ENCODE results near the gene ZDBF2. TPM values are rescaled to one million over a fixed set of nuclear protein-coding genes. Genes with fewer than 3 reads are reported as not detected.

The ZDBF2 gene
- total RNA-seq, 4 donors from 2014 or later, result 10.6 to 14.0 (median 12.1) TPM

DNA sequence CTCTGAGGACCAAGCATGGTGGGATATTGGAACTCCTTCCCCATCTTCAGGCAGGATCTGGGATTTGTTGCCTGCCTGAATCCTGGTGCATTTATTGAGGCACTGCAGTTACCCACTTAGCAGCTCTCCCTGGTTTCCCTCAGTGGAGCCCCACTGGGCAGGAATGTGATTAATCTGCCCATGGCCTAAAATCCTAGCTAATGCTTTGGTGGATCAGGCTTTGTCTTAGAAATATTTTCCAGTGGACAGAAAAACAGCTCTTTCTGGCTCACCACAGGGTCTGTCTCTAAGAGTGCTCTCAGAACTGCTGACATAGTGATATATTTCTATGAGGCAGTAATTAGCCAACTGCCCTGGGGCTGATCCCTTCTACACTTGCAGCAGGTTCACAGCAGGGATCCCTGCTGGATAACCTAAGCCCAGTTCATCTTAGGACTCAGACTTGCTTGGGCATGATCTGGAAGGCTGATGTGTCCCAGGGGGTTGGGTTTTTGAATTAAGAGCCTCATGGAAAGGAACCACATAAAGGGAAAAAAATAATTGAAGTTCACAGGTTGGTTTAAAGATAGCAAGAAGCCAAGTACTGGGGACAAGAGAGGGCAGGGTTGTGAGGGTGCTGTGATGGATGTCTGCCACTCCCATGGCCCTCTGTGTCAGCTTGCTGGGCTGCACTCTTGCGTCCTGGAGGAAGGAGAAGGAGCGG, 44.3 kb upstream of the ZDBF2 start:
- 52% methylated on average over 2 of the region's 2 CpGs for WGBS
- TF ChIP-seq POLR2AphosphoS5 (IDR thresholded peaks at IDR 0.05), result no peak
- TF ChIP-seq EP300 (IDR thresholded peaks at IDR 0.05), result no peak
- no peak for TF ChIP-seq POLR2A (IDR thresholded peaks at IDR 0.05; ENCODE audit: low read depth)
- TF ChIP-seq, protein P1, sequence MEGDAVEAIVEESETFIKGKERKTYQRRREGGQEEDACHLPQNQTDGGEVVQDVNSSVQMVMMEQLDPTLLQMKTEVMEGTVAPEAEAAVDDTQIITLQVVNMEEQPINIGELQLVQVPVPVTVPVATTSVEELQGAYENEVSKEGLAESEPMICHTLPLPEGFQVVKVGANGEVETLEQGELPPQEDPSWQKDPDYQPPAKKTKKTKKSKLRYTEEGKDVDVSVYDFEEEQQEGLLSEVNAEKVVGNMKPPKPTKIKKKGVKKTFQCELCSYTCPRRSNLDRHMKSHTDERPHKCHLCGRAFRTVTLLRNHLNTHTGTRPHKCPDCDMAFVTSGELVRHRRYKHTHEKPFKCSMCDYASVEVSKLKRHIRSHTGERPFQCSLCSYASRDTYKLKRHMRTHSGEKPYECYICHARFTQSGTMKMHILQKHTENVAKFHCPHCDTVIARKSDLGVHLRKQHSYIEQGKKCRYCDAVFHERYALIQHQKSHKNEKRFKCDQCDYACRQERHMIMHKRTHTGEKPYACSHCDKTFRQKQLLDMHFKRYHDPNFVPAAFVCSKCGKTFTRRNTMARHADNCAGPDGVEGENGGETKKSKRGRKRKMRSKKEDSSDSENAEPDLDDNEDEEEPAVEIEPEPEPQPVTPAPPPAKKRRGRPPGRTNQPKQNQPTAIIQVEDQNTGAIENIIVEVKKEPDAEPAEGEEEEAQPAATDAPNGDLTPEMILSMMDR (IDR thresholded peaks at IDR 0.05), result no peak

DNA sequence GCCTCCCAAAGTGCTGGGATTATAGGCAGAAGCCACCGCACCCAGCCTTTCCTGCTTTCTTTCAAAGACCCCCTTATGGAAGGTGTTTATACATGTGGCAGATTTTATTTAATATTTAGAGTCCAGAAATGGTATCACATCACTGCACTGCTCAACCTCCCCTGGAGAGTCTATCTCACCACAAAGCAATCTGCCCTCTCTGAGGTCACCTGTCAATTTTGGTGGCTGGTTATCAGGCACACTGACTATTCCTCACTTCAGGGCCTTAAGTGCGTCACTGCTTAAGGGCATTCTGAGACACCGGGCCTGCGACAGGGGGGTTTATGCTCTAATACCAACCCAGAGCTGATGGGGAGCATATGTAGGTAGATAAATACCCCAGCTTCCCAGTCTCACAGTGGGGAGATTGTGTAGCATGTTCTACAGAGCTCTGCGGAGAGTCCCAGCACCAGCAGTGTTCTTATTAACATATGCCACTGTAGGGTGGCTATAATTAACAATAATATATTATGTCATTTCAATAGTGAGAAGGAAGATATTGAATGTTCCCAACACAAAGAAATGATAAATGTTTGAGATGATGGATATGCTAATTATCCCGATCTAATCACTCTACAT, 42.7 kb upstream of the ZDBF2 start:
- Histone ChIP-seq H3K4me3 (no peak overlapping the region), H3K27me3 (peaks cover 0 to 8% (median 0%) of the 10 kb centered on the region in 4 donors), H3K4me1 (no peaks in the 10 kb centered on the region), H3K27ac (replicated peaks in 1 of 4) (no peak overlapping the region), H3K9me3 (peaks cover 0 to 6% (median 0%) of the 10 kb centered on the region in 4 donors), H3K36me3 (no peaks in the 10 kb centered on the region)
- TF ChIP-seq EP300 (IDR thresholded peaks at IDR 0.05) (no peak), POLR2A (IDR thresholded peaks at IDR 0.05; ENCODE audit: low read depth) (no peak), POLR2AphosphoS5 (IDR thresholded peaks at IDR 0.05) (no peak)
- TF ChIP-seq, protein P1 (IDR thresholded peaks at IDR 0.05), result no peak
- intact Hi-C loops (cut with DNase I), result no loop called here
- DNase-seq (ENCODE audit: extremely low spot score), result no peak
- 92% methylated on average over 5 of the region's 6 CpGs for WGBS

More for the DNA sequence above, 44.3 kb upstream of the ZDBF2 start:
- intact Hi-C loops (cut with DNase I), result no loop called here
- Histone ChIP-seq H3K27me3 (peaks cover 0 to 8% (median 0%) of the 10 kb centered on the region in 4 donors), H3K27ac (replicated peaks in 1 of 4) (no peak overlapping the region), H3K36me3 (no peaks in the 10 kb centered on the region), H3K4me1 (no peaks in the 10 kb centered on the region), H3K9me3 (peaks cover 0 to 7% (median 0%) of the 10 kb centered on the region in 4 donors), H3K4me3 (no peak overlapping the region)
- DNase-seq (ENCODE audit: extremely low spot score), result no peak

DNA sequence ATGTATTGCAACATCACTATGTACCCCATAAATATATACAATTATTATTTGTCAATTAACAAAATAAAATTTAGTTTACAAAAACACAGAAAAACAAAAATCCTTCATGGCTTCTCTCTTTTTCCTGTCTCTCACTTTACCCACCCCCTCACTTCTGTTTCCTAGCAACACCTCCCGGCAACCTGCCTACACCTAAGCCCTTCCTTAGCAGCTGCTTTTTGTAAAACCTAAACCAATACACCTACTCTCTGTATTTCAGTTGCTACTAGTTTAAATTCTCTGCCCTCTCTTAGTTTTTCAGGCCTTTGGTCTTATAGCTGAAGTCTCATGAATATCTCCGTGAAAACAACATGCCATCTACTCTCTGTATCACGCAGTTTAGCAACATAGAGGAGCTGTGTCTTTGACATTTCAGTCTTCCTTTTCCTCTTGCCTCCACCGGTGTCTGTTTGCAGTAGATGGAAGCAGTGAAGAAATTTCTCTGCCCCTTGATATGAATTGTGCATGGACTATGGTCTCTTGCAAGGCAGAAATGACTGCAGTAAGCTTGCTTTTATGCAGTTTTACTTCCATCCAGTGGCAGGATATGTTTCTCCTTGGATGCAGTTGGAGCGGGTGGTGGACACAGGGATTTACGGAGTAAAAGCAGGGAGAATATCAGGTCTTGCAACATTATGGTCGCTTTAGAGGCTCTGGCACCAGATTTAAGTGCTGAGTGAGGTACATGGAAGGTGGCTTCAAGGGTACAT, 42.0 kb upstream of the ZDBF2 start:
- Histone ChIP-seq H3K4me3 (no peak overlapping the region), H3K27me3 (peaks cover 0 to 8% (median 0%) of the 10 kb centered on the region in 4 donors), H3K36me3 (no peaks in the 10 kb centered on the region), H3K27ac (replicated peaks in 1 of 4) (no peak overlapping the region), H3K9me3 (no peaks in the 10 kb centered on the region), H3K4me1 (no peaks in the 10 kb centered on the region)
- intact Hi-C loops (cut with DNase I), result no loop called here
- WGBS, result 57% methylated on average over 7 of the region's 7 CpGs
- no peak for DNase-seq (ENCODE audit: extremely low spot score)
- TF ChIP-seq, protein P1 (IDR thresholded peaks at IDR 0.05), result no peak
- TF ChIP-seq POLR2A (IDR thresholded peaks at IDR 0.05; ENCODE audit: low read depth) (no peak), POLR2AphosphoS5 (IDR thresholded peaks at IDR 0.05) (no peak), EP300 (IDR thresholded peaks at IDR 0.05) (no peak)

DNA sequence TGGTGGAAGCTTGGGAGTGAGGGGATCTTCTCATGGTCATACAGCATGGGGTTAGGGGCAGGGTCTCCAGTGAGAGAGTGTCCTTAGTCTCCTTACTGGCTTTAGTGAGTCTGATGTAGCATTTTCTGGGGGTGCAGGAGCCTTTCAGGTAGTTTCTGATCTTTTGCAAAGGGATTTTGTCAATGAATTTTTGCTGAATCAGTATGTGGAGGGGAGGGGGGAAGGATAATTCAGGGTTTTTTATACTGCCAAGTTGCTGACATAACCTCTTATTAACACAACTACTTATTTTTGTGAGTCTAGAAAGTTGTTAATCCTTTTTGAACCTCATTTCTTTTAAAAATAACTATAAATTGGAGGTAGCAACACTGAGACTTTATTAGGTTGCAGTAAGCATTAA, 35.3 kb upstream of the ZDBF2 start:
- H3K27ac ChIP-seq (replicated peaks in 1 of 4), result no peak overlapping the region
- intact Hi-C loops (cut with DNase I), result no loop called here

More for the DNA sequence above, 35.3 kb upstream of the ZDBF2 start:
- no peaks in the 10 kb centered on the region for H3K4me1 ChIP-seq
- no peak for TF ChIP-seq POLR2AphosphoS5 (IDR thresholded peaks at IDR 0.05)
- no peak for TF ChIP-seq POLR2A (IDR thresholded peaks at IDR 0.05; ENCODE audit: low read depth)
- no peak for TF ChIP-seq EP300 (IDR thresholded peaks at IDR 0.05)
- TF ChIP-seq, protein P1 (IDR thresholded peaks at IDR 0.05), result no peak
- no peak for DNase-seq (ENCODE audit: extremely low spot score)
- no peaks in the 10 kb centered on the region for H3K9me3 ChIP-seq
- peaks cover 0 to 6% (median 0%) of the 10 kb centered on the region in 4 donors for H3K27me3 ChIP-seq
- no peak overlapping the region for H3K4me3 ChIP-seq
- no peaks in the 10 kb centered on the region for H3K36me3 ChIP-seq

Measured in esophagus muscularis mucosa (tissue), 4 donors.